ENCODE measurements around the gene DNAH17.

Gene DNAH17

DNA sequence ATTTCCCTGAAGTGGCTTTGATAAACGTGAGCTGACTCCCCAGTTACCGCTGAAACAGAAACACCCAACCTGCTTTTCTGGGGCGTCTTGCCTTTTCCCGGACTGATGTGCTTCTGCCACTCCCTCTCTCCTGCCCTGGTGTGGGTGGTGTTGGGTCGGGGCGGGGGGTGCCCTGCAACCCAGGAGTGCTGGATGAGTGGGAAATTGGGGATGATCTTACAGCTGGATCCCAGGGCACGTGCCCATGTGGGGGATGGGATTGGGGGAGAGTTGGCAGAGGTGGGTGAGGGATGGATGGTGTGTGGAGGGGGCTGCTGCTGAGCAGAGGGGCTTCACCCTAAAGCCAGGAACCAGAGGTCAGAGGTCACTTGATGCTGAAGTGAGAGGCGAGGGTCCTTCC lies 170.3 kb downstream of the DNAH17 start:
- H3K9ac ChIP-seq (ENCODE audit: low read length) = no peak overlapping the region
- no peaks in the 10 kb centered on the region for H3F3A ChIP-seq (ENCODE audit: insufficient read depth, low read length)
- no peaks in the 10 kb centered on the region for H3K9me2 ChIP-seq (replicated peaks; ENCODE audit: insufficient read depth, low read length)
- no peak overlapping the region for H2AFZ ChIP-seq (ENCODE audit: low read length)
- no peak overlapping the region for H3K4me3 ChIP-seq (ENCODE audit: low read length)
- H3K4me2 ChIP-seq (ENCODE audit: low read depth, low read length) = no peak overlapping the region
- no peaks in the 10 kb centered on the region for H4K20me1 ChIP-seq (ENCODE audit: insufficient read depth, low read length)
- no peak for DNase-seq
- H3K79me2 ChIP-seq (ENCODE audit: low read length) = peaks cover 12% of the 10 kb centered on the region
- TF ChIP-seq, protein P1, sequence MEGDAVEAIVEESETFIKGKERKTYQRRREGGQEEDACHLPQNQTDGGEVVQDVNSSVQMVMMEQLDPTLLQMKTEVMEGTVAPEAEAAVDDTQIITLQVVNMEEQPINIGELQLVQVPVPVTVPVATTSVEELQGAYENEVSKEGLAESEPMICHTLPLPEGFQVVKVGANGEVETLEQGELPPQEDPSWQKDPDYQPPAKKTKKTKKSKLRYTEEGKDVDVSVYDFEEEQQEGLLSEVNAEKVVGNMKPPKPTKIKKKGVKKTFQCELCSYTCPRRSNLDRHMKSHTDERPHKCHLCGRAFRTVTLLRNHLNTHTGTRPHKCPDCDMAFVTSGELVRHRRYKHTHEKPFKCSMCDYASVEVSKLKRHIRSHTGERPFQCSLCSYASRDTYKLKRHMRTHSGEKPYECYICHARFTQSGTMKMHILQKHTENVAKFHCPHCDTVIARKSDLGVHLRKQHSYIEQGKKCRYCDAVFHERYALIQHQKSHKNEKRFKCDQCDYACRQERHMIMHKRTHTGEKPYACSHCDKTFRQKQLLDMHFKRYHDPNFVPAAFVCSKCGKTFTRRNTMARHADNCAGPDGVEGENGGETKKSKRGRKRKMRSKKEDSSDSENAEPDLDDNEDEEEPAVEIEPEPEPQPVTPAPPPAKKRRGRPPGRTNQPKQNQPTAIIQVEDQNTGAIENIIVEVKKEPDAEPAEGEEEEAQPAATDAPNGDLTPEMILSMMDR (IDR thresholded peaks at IDR 0.05; ENCODE audit: low read length) = no peak
- TF ChIP-seq EZH2 (optimal IDR thresholded peaks at IDR 0.05; ENCODE audit: low read depth, low read length) (no peak), EZH2phosphoT487 (IDR thresholded peaks at IDR 0.05; ENCODE audit: low read length) (no peak)
- no peaks in the 10 kb centered on the region for H3K36me3 ChIP-seq (replicated peaks; ENCODE audit: insufficient read depth, low read length)
- no peaks in the 10 kb centered on the region for H3K9me3 ChIP-seq (replicated peaks; ENCODE audit: insufficient read depth, low read length)
- H3K27ac ChIP-seq (ENCODE audit: low read length) = no peak overlapping the region
- H3K27me3 ChIP-seq (replicated peaks; ENCODE audit: insufficient read depth, low read length) = no peaks in the 10 kb centered on the region
- no peaks in the 10 kb centered on the region for H3K4me1 ChIP-seq (ENCODE audit: low read length)

DNA sequence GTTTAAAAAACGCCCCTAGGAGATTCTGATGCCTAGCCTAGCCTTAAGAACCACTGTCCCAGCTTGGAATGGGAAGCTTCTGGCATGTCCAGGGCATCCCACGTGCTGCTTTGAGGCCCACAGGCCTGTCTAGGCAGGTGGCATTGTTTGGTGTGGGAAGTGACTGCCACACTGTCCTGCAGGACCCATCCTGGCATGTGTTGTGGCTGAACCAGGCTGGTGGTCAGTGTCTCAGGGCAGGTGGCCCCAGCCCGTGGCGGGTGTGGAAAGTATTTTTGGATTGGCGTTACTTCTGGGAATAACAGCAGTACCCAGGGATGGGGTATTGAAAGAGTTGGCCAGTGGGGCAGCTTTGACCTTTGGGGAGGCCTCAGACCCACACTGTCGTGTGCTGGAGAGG lies 170.8 kb downstream of the DNAH17 start:
- DNase-seq = no peak
- H3K9me3 ChIP-seq (replicated peaks; ENCODE audit: insufficient read depth, low read length) = no peaks in the 10 kb centered on the region
- no peak overlapping the region for H3K4me2 ChIP-seq (ENCODE audit: low read depth, low read length)
- H3K36me3 ChIP-seq (replicated peaks; ENCODE audit: insufficient read depth, low read length) = no peaks in the 10 kb centered on the region
- TF ChIP-seq, protein P1 (IDR thresholded peaks at IDR 0.05; ENCODE audit: low read length) = no peak
- TF ChIP-seq EZH2phosphoT487 (IDR thresholded peaks at IDR 0.05; ENCODE audit: low read length) = no peak
- TF ChIP-seq EZH2 (optimal IDR thresholded peaks at IDR 0.05; ENCODE audit: low read depth, low read length) = no peak
- no peaks in the 10 kb centered on the region for H3K9me2 ChIP-seq (replicated peaks; ENCODE audit: insufficient read depth, low read length)
- H4K20me1 ChIP-seq (ENCODE audit: insufficient read depth, low read length) = no peaks in the 10 kb centered on the region
- no peak overlapping the region for H2AFZ ChIP-seq (ENCODE audit: low read length)
- H3K4me3 ChIP-seq (ENCODE audit: low read length) = no peak overlapping the region
- H3K27ac ChIP-seq (ENCODE audit: low read length) = no peak overlapping the region
- H3K4me1 ChIP-seq (ENCODE audit: low read length) = no peaks in the 10 kb centered on the region
- no peaks in the 10 kb centered on the region for H3F3A ChIP-seq (ENCODE audit: insufficient read depth, low read length)
- H3K27me3 ChIP-seq (replicated peaks; ENCODE audit: insufficient read depth, low read length) = no peaks in the 10 kb centered on the region
- peaks cover 12% of the 10 kb centered on the region for H3K79me2 ChIP-seq (ENCODE audit: low read length)
- no peak overlapping the region for H3K9ac ChIP-seq (ENCODE audit: low read length)

DNA sequence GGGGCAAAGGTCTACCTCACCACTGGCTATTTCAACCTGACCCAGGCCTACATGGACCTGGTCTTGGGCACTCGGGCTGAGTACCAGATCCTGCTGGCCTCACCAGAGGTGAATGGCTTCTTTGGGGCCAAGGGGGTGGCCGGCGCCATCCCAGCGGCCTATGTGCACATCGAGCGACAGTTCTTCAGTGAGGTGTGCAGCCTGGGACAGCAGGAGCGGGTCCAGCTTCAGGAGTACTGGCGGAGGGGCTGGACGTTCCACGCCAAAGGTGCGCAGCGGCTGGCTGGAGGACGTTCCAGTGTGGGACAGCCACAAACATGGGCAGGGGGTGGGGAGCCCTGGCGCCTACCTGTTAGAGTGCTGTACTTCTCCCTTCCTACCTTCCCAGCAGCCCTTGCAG lies 173.4 kb downstream of the DNAH17 start:
- no peaks in the 10 kb centered on the region for H3K9me3 ChIP-seq (replicated peaks; ENCODE audit: insufficient read depth, low read length)
- H2AFZ ChIP-seq (ENCODE audit: low read length) = no peak overlapping the region
- no peak overlapping the region for H3K4me3 ChIP-seq (ENCODE audit: low read length)
- TF ChIP-seq, protein P1 (IDR thresholded peaks at IDR 0.05; ENCODE audit: low read length) = no peak
- no peak for TF ChIP-seq EZH2 (optimal IDR thresholded peaks at IDR 0.05; ENCODE audit: low read depth, low read length)
- TF ChIP-seq EZH2phosphoT487 (IDR thresholded peaks at IDR 0.05; ENCODE audit: low read length) = no peak
- no peaks in the 10 kb centered on the region for H4K20me1 ChIP-seq (ENCODE audit: insufficient read depth, low read length)
- H3K27me3 ChIP-seq (replicated peaks; ENCODE audit: insufficient read depth, low read length) = no peaks in the 10 kb centered on the region
- H3K79me2 ChIP-seq (ENCODE audit: low read length) = peaks cover 9% of the 10 kb centered on the region
- no peaks in the 10 kb centered on the region for H3K9me2 ChIP-seq (replicated peaks; ENCODE audit: insufficient read depth, low read length)
- H3K27ac ChIP-seq (ENCODE audit: low read length) = no peak overlapping the region
- DNase-seq = no peak
- H3K36me3 ChIP-seq (replicated peaks; ENCODE audit: insufficient read depth, low read length) = no peaks in the 10 kb centered on the region
- no peaks in the 10 kb centered on the region for H3K4me1 ChIP-seq (ENCODE audit: low read length)
- no peak overlapping the region for H3K4me2 ChIP-seq (ENCODE audit: low read depth, low read length)
- no peaks in the 10 kb centered on the region for H3F3A ChIP-seq (ENCODE audit: insufficient read depth, low read length)
- no peak overlapping the region for H3K9ac ChIP-seq (ENCODE audit: low read length)

Data from MM.1S (cell line).